Activated CD8-positive, alpha-beta T cell treated with anti-CD3 and anti-CD28 coated beads, Interleukin-2, amount 10 ng/mL, durations not matched to agents 7 days and 5 days (primary cell): Measurements from ENCODE around the gene CPD. TPM values are rescaled to one million over a fixed set of nuclear protein-coding genes. Genes with fewer than 3 reads are reported as not detected.
"Not testable (repeated sequence)": the region's sequence is repeated elsewhere in the genome, so short reads cannot be mapped to it uniquely, and the experiment has no call there.

Experiments
- ATAC-seq: fragments of 150-1000 bp; cut with Tn5 transposase; one replicate; pipeline ENCODE4 v1.10.0; 2021; ENCODE audit warnings: moderate library complexity
- CTCF ChIA-PET: fragments of 350-600 bp; sonication (Branson Sonifier 250); formaldehyde crosslinking; loops from one replicate; lab custom pipeline; 2021; ENCODE audit warnings: antibody characterized with exemption; lab: Charles Lee
- POLR2A ChIA-PET: fragments of 350-600 bp; sonication (Branson Sonifier 250); formaldehyde crosslinking; loops from one replicate; lab custom pipeline; 2021; ENCODE audit warnings: antibody characterized with exemption; lab: Charles Lee
- DNase-seq: peaks from one replicate; pipeline ENCODE4 v3.0.0-alpha.2; 2020
- H3K27ac Mint-ChIP-seq: one replicate; pipeline ENCODE4 v1.8.0; 2021; ENCODE audit warnings: mild to moderate bottlenecking, mixed read lengths
- H3K27me3 Mint-ChIP-seq: one replicate; pipeline ENCODE4 v1.8.0; 2021; ENCODE audit warnings: low read depth, mixed read lengths
- H3K36me3 Mint-ChIP-seq: one replicate; pipeline ENCODE4 v1.8.0; 2021; ENCODE audit warnings: low read depth, mixed read lengths
- H3K4me1 Mint-ChIP-seq: one replicate; pipeline ENCODE4 v1.8.0; 2021; ENCODE audit warnings: low read depth, mixed read lengths
- H3K4me3 Mint-ChIP-seq: one replicate; pipeline ENCODE4 v1.8.0; 2021; ENCODE audit warnings: mild to moderate bottlenecking, mixed read lengths
- H3K9me3 Mint-ChIP-seq: one replicate; pipeline ENCODE4 v1.8.0; 2022; ENCODE audit warnings: mixed read lengths; ENCODE audit not compliant: insufficient read depth
- total RNA-seq, 2 experiments: library from RNA; stranded (reverse); gene quantifications; one replicate each; pipeline ENCODE4 v1.2.3, GENCODE V29; 2021

Gene CPD
- total RNA-seq, 2 experiments from 2014 or later, result 18.6 to 19.1 TPM

GRCh38 chr17:30343244-30343643, 35.5 kb upstream of the CPD start:
- H3K4me1 Mint-ChIP-seq, POLR2A ChIA-PET, H3K27ac Mint-ChIP-seq, H3K27me3 Mint-ChIP-seq, H3K36me3 Mint-ChIP-seq, H3K4me3 Mint-ChIP-seq, H3K9me3 Mint-ChIP-seq, DNase-seq, ATAC-seq: not testable (repeated sequence)
- CTCF ChIA-PET, result interaction anchor here (0.7 to 2.4 kb wide), 3 partner anchors 34 to 239 kb away, joined by 3 to 9 read pairs (median 6); no protein-coding TSS in a partner anchor

GRCh38 chr17:30343796-30344195, 34.9 kb upstream of the CPD start:
- Mint-ChIP-seq H3K36me3 (no peaks in the 10 kb centered on the region), H3K4me3 (no peak overlapping the region), H3K9me3 (no peaks in the 10 kb centered on the region), H3K4me1 (peaks cover 6% of the 10 kb centered on the region), H3K27me3 (no peaks in the 10 kb centered on the region), H3K27ac (no peak overlapping the region)
- POLR2A ChIA-PET, result no interaction called here
- no peak for DNase-seq
- CTCF ChIA-PET, result interaction anchor here (0.7 to 2.4 kb wide), 2 partner anchors 34 to 239 kb away, joined by 3 to 9 read pairs; no protein-coding TSS in a partner anchor
- ATAC-seq, result no peak

GRCh38 chr17:30344283-30345088, 34.2 kb upstream of the CPD start:
- no peaks in the 10 kb centered on the region for H3K36me3 Mint-ChIP-seq
- CTCF ChIA-PET, result interaction anchor here (1.9 to 2.4 kb wide), 2 partner anchors 8 to 240 kb away, joined by 6 to 9 read pairs; no protein-coding TSS in a partner anchor
- no peak overlapping the region for H3K27ac Mint-ChIP-seq
- H3K4me1 Mint-ChIP-seq, result peaks cover 6% of the 10 kb centered on the region
- ATAC-seq, result no peak
- DNase-seq, result no peak
- no peak overlapping the region for H3K4me3 Mint-ChIP-seq
- no peaks in the 10 kb centered on the region for H3K27me3 Mint-ChIP-seq
- no peaks in the 10 kb centered on the region for H3K9me3 Mint-ChIP-seq
- POLR2A ChIA-PET, result no interaction called here

- no peaks in the 10 kb centered on the region for H3K27me3 Mint-ChIP-seq
- POLR2A ChIA-PET, result no interaction called here
- no peaks in the 10 kb centered on the region for H3K9me3 Mint-ChIP-seq
- no peaks in the 10 kb centered on the region for H3K36me3 Mint-ChIP-seq
- CTCF ChIA-PET, result interaction anchor here (0.6 to 2.4 kb wide), 3 partner anchors 9 to 240 kb away, joined by 3 to 9 read pairs (median 6); partner anchors contain the start of gene GOSR1
- no peak overlapping the region for H3K4me3 Mint-ChIP-seq
- DNase-seq (no peak), ATAC-seq (no peak)
- no peak overlapping the region for H3K27ac Mint-ChIP-seq
- H3K4me1 Mint-ChIP-seq, result peaks cover 3% of the 10 kb centered on the region
These were observed 33.7 kb upstream of the CPD start for GRCh38 chr17:30345089-30345433.

- Mint-ChIP-seq H3K27me3 (no peaks in the 10 kb centered on the region), H3K4me3 (no peak overlapping the region), H3K9me3 (no peaks in the 10 kb centered on the region), H3K36me3 (no peaks in the 10 kb centered on the region), H3K4me1 (no peaks in the 10 kb centered on the region), H3K27ac (no peak overlapping the region)
- ATAC-seq (no peak), DNase-seq (no peak)
- ChIA-PET POLR2A (no interaction called here), CTCF (interaction anchor here (0.6 to 2.4 kb wide), 3 partner anchors 9 to 241 kb away, joined by 3 to 9 read pairs (median 6); partner anchors contain the start of gene GOSR1)
These were observed 33.1 kb upstream of the CPD start for GRCh38 chr17:30345527-30346075.

GRCh38 chr17:30346221-30346795, 32.4 kb upstream of the CPD start:
- Mint-ChIP-seq H3K4me3 (no peak overlapping the region), H3K4me1 (no peaks in the 10 kb centered on the region), H3K27me3 (no peaks in the 10 kb centered on the region), H3K36me3 (no peaks in the 10 kb centered on the region), H3K27ac (no peak overlapping the region), H3K9me3 (no peaks in the 10 kb centered on the region)
- ChIA-PET CTCF (interaction anchor here (1.9 kb wide), 1 partner anchor 10 kb away, joined by 6 read pairs; no protein-coding TSS in a partner anchor), POLR2A (no interaction called here)
- ATAC-seq, result no peak
- DNase-seq, result no peak

- ATAC-seq (no peak), DNase-seq (no peak)
- H3K27me3 Mint-ChIP-seq, result no peaks in the 10 kb centered on the region
These were observed 31.2 kb upstream of the CPD start for GRCh38 chr17:30347488-30347887.

GRCh38 chr17:30349252-30349651, 29.5 kb upstream of the CPD start:
- Mint-ChIP-seq H3K27me3 (no peaks in the 10 kb centered on the region), H3K36me3 (no peaks in the 10 kb centered on the region), H3K27ac (no peak overlapping the region), H3K4me3 (no peak overlapping the region), H3K9me3 (no peaks in the 10 kb centered on the region), H3K4me1 (no peaks in the 10 kb centered on the region)
- ATAC-seq, result no peak
- CTCF ChIA-PET, result interaction anchor here (0.6 to 1.7 kb wide), 4 partner anchors 9 to 244 kb away, joined by 3 to 9 read pairs (median 4); no protein-coding TSS in a partner anchor
- DNase-seq, result no peak
- POLR2A ChIA-PET, result no interaction called here

More at GRCh38 chr17:30347488-30347887, 31.2 kb upstream of the CPD start:
- Mint-ChIP-seq H3K4me1 (no peaks in the 10 kb centered on the region), H3K27ac (no peak overlapping the region), H3K9me3 (no peaks in the 10 kb centered on the region), H3K4me3 (no peak overlapping the region), H3K36me3 (no peaks in the 10 kb centered on the region)
- ChIA-PET CTCF (interaction anchor here (1.0 kb wide), 1 partner anchor 255 kb away, joined by 3 read pairs; no protein-coding TSS in a partner anchor), POLR2A (no interaction called here)

GRCh38 chr17:30351263-30351662, 27.5 kb upstream of the CPD start:
- H3K4me3 Mint-ChIP-seq, DNase-seq, H3K27ac Mint-ChIP-seq, POLR2A ChIA-PET, H3K27me3 Mint-ChIP-seq, H3K4me1 Mint-ChIP-seq, H3K36me3 Mint-ChIP-seq, H3K9me3 Mint-ChIP-seq, ATAC-seq, CTCF ChIA-PET: not testable (repeated sequence)

- CTCF ChIA-PET, result no interaction called here
These were observed 27.0 kb upstream of the CPD start for GRCh38 chr17:30351735-30352134.

GRCh38 chr17:30352240-30352814, 26.4 kb upstream of the CPD start:
- Mint-ChIP-seq H3K36me3 (no peaks in the 10 kb centered on the region), H3K4me1 (peaks cover 2% of the 10 kb centered on the region), H3K4me3 (no peak overlapping the region), H3K27me3 (peaks cover 2% of the 10 kb centered on the region), H3K9me3 (no peaks in the 10 kb centered on the region), H3K27ac (no peak overlapping the region)
- ChIA-PET POLR2A (no interaction called here), CTCF (no interaction called here)
- ATAC-seq (no peak), DNase-seq (no peak)

More at GRCh38 chr17:30351735-30352134, 27.0 kb upstream of the CPD start:
- Mint-ChIP-seq H3K27ac (no peak overlapping the region), H3K36me3 (no peaks in the 10 kb centered on the region), H3K27me3 (peaks cover 2% of the 10 kb centered on the region), H3K9me3 (no peaks in the 10 kb centered on the region), H3K4me3 (no peak overlapping the region), H3K4me1 (peaks cover 2% of the 10 kb centered on the region)
- DNase-seq (no peak), ATAC-seq (no peak)
- POLR2A ChIA-PET, result no interaction called here
